Activated CD8-positive, alpha-beta memory T cell treated with anti-CD3 and anti-CD28 coated beads, Interleukin-2, amount 50 U/mL, for 24 hours (primary cell): Measurements from ENCODE around the gene ANKS1A.
"Not testable (repeated sequence)": the region's sequence is repeated elsewhere in the genome, so short reads cannot be mapped to it uniquely, and the experiment has no call there.

ENCODE experiments used
- DNase-seq: peaks from one replicate; pipeline ENCODE4 v3.0.0-alpha.2; 2020; ENCODE audit errors: extremely low read depth

Gene ANKS1A

GRCh38 chr6:34917626-34918285 is 28.7 kb downstream of the ANKS1A start:
- DNase-seq: no peak

GRCh38 chr6:34919651-34920050 is 30.6 kb downstream of the ANKS1A start:
- DNase-seq: no peak

DNA sequence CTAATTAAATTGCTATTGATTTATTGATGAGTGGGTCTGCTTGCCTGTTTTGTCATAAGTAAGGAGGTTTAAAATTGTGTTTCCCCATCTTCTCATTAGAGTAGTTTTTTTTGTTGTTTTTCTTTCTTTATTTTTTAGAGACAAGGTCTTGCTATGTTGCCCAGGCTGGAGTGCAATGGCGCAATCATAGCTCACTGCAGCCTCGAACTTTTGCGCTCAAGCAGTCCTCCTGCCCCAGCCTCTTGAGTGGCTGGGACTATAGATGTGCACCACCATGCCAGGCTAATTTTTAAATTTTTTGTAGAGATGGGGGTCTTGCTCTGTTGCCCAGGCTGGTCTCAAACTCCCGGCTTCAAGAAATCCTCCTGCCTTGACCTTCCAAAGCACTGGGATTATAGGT is 31.0 kb downstream of the ANKS1A start:
- no peak for DNase-seq

DNA sequence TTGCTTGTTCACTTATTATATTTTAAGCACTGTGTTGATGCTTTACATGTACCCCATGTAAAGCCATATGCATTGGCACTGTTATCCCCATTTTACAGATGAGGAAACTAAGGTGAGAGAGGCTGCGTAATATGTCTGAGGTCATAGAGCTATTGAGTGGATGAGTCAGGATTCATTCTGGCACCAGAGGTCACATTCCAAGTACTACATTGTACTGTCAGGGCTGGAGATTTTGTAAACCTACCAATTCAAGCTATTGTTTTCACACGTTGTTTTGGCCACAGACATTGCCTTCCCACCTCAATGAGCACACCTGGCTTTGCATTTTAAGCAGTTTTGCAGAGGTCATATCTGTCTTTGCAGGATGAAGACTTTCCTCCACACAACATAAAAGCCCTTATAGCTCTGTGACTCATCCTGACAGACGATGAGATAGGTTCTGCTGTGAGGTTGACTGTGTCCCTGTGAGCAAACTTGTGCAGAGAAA is 33.2 kb downstream of the ANKS1A start:
- DNase-seq: no peak

DNA sequence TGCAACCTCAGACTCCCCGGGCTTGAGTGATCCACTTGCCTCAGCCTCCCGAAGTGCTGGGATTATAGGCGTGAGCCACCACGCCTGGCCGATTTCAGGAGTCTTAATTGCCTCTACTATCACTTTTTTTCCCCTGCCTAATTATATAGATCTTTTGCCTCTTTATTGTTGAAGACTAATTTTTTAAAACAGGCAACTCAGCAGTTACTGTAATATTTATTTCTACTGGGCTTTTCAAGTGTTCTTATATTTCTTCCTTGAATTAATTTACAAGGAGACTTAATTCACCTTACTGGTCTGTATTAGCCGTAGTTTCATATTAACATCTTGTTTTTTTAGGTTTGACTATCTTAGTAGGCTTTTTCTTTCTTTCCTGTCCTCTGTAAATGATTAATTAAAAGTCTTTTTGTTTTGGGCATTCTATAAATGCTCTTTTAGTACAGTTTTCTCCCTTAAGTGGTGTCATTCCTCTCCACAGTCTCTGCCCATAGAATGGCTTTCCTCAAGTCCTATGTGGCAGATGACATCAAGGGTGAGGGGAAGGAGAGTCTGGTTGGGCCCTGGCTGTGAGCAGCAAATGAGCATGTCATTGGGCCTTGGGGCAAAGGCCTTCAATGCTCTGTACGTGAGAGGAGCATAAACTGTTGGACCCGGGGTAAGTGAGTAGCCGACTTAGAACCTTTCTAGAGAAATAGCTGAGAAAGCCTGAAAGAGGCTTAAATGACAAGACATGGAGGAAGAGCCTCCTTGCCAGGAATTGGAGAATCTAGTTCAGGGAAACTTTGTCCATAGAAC is 36.0 kb downstream of the ANKS1A start:
- DNase-seq: no peak

- DNase-seq: no peak
These were observed 37.6 kb downstream of the ANKS1A start for GRCh38 chr6:34926655-34927054.

- no peak for DNase-seq
These were observed 39.2 kb downstream of the ANKS1A start for GRCh38 chr6:34928220-34928619.

GRCh38 chr6:34928695-34929094 is 39.6 kb downstream of the ANKS1A start:
- DNase-seq: no peak

- DNase-seq: no peak
These were observed 40.4 kb downstream of the ANKS1A start for GRCh38 chr6:34929241-34929978.

GRCh38 chr6:34930221-34930620 is 41.2 kb downstream of the ANKS1A start:
- no peak for DNase-seq

- not testable (repeated sequence) for DNase-seq
These were observed 43.1 kb downstream of the ANKS1A start for GRCh38 chr6:34932202-34932601.

DNA sequence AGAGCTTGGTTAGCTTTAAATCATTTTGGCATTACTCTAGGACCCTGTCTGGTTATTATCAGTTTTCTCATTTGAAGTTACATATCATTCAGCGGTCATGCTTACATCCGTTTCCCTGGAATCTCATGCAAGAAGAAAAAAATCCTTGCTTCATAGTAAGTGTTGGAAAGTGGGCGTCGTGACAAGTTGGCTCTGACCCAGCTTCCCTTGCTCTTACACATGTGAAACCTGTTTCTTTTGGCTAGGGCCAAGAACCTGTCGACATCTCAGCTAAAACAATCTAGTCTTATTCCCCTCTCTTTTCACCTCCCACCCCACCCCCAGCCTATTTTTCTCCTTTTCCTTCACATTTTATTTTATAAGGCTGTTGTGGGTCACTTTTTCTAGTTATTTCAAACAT is 45.5 kb downstream of the ANKS1A start:
- no peak for DNase-seq

- no peak for DNase-seq
These were observed 49.2 kb downstream of the ANKS1A start for GRCh38 chr6:34938268-34938667.

- DNase-seq: no peak
These were observed 51.0 kb downstream of the ANKS1A start for GRCh38 chr6:34940030-34940434.

DNA sequence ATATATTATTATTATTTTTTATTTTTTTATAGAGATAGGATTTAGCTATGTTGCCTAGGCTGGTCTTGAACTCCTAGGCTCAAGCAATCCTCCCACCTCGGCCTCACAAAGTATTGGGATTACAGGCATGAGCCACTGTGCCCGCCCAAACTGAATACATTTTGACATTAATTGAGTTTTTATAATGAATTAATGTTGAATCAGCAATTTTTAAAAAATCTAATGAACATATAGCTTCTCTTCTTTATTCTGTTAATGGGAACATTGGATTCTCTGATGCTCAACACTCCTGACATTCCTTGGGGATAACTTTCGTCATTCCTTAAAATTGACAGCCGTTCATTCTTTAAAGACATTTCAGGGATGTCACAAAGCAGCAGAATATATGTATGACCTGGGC is 52.4 kb downstream of the ANKS1A start:
- DNase-seq: no peak

DNA sequence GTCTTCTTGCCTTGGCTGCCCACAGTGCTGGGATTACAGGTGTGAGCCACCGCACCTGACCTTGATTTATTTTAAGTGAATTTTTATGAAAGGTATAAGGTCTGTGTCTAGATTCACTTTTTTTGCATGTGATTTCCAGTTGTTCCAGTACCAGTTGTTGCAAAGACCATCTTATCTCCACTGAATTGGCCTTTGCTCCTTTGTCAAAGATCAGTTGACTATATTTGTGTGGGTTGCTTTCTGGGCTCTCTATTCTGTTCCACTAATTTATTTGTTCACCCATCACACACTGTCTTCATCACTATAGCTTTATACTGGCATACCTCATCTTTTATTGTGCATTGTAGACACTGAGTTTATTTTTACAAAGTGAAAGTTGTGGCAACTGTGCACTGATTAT is 56.3 kb downstream of the ANKS1A start:
- DNase-seq: no peak

- DNase-seq: no peak
These were observed 58.5 kb downstream of the ANKS1A start for GRCh38 chr6:34947561-34947960.

- DNase-seq: no peak
These were observed 60.6 kb downstream of the ANKS1A start for GRCh38 chr6:34949636-34950035.

GRCh38 chr6:34950849-34951248 is 61.8 kb downstream of the ANKS1A start:
- no peak for DNase-seq

- no peak for DNase-seq
These were observed 62.7 kb downstream of the ANKS1A start for GRCh38 chr6:34951731-34952130.

- DNase-seq: no peak
These were observed 64.3 kb downstream of the ANKS1A start for GRCh38 chr6:34953061-34954025.
